Stromal cell of bone marrow (primary cell): Measurements from ENCODE around the gene NTM.
"Not testable (repeated sequence)": the region's sequence is repeated elsewhere in the genome, so short reads cannot be mapped to it uniquely, and the experiment has no call there.

Experiments used
- DNase-seq: peaks from one replicate; pipeline ENCODE4 v3.0.0-alpha.2; 2012; ENCODE audit warnings: low read depth

NTM gene

GRCh38 chr11:132047167-132047566 lies 676.8 kb downstream of the NTM start:
- no peak for DNase-seq

GRCh38 chr11:132048040-132048439 lies 677.6 kb downstream of the NTM start:
- DNase-seq, result no peak

GRCh38 chr11:132049205-132049604 lies 678.8 kb downstream of the NTM start:
- DNase-seq, result no peak

GRCh38 chr11:132050049-132050448 lies 679.6 kb downstream of the NTM start:
- DNase-seq, result no peak

GRCh38 chr11:132050577-132051165 lies 680.3 kb downstream of the NTM start:
- DNase-seq, result no peak

GRCh38 chr11:132051704-132052103 lies 681.3 kb downstream of the NTM start:
- no peak for DNase-seq

GRCh38 chr11:132052342-132052741 lies 681.9 kb downstream of the NTM start:
- no peak for DNase-seq

- DNase-seq, result no peak
Observed at GRCh38 chr11:132052904-132053303, 682.5 kb downstream of the NTM start.

GRCh38 chr11:132054822-132055221 lies 684.4 kb downstream of the NTM start:
- peak; percentile 72 for DNase-seq

- no peak for DNase-seq
Observed at GRCh38 chr11:132055296-132055695, 684.9 kb downstream of the NTM start.

GRCh38 chr11:132056689-132057088 lies 686.3 kb downstream of the NTM start:
- no peak for DNase-seq

GRCh38 chr11:132057266-132057665 lies 686.9 kb downstream of the NTM start:
- no peak for DNase-seq

- DNase-seq, result peak; percentile 42
Observed at GRCh38 chr11:132058211-132058772, 687.9 kb downstream of the NTM start.

GRCh38 chr11:132060567-132060966 lies 690.2 kb downstream of the NTM start:
- DNase-seq, result no peak

GRCh38 chr11:132062031-132062430 lies 691.6 kb downstream of the NTM start:
- no peak for DNase-seq

GRCh38 chr11:132062541-132062940 lies 692.1 kb downstream of the NTM start:
- DNase-seq, result no peak

GRCh38 chr11:132064987-132065620 lies 694.7 kb downstream of the NTM start:
- DNase-seq, result peak; percentile 87

- no peak for DNase-seq
Observed at GRCh38 chr11:132068556-132068955, 698.1 kb downstream of the NTM start.

GRCh38 chr11:132069593-132069992 lies 699.2 kb downstream of the NTM start:
- not testable (repeated sequence) for DNase-seq

- not testable (repeated sequence) for DNase-seq
Observed at GRCh38 chr11:132070907-132071306, 700.5 kb downstream of the NTM start.

- DNase-seq, result peak; percentile 90
Observed at GRCh38 chr11:132072044-132072857, 701.8 kb downstream of the NTM start.

GRCh38 chr11:132072858-132073211 lies 702.4 kb downstream of the NTM start:
- peak; percentile 20 for DNase-seq

- DNase-seq, result no peak
Observed at GRCh38 chr11:132073787-132074186, 703.4 kb downstream of the NTM start.
